NCI-H748 (cell line): ENCODE results near the gene COL25A1.
A peak's percentile ranks its signal among the peaks of the same experiment; 100 is the strongest.

Experiments used
- DNase-seq: peaks from one replicate; lab custom pipeline; 2025; ENCODE audit not compliant: unreplicated experiment; lab: John Stamatoyannopoulos, UW

The COL25A1 gene

DNA sequence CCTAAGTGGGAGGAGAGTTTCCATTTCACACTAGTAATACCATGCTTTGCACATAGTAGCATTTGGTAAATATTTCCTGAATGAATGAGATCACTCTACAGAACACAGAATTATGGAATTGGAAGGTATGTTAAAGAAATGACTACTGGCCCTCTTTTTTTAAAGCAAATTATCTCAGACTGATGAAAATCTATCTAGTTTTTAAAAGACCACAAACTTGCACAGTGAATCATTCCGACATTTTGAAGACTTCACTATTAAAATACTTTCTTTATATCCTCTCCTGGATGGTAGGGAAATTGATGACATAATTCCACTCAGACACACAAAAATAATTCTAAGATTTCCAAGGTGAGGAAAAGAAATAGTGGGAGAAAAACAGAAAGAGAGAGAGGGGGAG is 471.2 kb downstream of the COL25A1 start:
- DNase-seq, result no peak

DNA sequence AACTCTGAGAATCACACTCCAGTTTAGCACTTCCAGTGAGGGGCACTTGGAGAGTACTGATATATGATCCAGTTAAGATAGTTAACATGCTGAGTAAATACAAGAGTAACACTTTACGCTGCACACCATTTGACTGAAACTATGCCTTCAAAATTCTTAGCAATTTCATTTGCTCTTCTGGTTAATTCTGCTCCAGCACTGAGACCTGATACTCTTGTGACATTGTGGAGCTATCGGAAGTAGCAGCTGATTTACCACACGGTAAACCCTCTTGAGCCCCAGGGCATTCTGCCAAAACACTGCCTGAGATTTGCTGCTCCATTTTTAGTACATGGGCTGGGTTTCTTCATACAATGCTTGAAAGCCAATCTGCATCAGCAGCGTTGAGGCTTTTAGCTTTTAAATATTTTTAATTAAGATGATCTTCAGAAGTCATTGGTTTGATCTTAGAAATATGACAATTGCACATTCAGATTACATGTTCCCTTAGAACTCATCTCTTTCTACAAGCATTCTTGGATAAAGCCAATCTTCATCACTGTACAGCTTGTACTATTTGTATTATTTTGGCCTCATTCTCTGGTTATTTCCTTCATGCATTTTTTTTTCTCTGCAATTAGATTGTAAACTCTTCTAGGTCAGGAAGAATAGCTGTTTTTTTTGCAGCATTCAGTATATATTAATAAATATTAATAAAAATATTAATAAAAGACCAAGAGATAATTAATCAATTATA is 471.8 kb downstream of the COL25A1 start:
- peak; percentile 36 for DNase-seq

DNA sequence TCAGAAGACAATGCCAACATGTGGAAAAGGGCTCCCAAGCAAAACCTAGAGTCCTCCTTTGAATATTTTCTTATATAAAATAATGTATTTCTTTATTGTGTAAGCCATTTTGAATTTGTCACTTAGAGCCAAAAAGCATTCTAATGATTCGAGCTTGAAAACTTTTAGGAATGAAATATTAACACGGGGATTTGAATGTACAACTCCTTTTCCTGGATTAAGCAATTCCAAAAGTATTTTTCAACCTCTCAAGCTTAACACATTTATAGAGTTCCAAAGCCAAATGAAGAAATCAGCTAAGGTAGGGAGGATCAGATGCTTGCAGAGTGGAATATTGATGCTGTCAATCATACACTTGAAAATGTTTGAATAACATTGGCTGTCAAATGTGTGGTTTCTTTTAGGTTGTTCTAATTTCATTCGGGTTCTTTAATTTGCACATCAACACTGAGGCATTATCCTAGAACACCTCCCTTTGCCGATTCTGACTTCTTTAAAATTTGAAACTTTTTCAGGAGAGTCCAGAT is 472.4 kb downstream of the COL25A1 start:
- DNase-seq, result no peak

DNA sequence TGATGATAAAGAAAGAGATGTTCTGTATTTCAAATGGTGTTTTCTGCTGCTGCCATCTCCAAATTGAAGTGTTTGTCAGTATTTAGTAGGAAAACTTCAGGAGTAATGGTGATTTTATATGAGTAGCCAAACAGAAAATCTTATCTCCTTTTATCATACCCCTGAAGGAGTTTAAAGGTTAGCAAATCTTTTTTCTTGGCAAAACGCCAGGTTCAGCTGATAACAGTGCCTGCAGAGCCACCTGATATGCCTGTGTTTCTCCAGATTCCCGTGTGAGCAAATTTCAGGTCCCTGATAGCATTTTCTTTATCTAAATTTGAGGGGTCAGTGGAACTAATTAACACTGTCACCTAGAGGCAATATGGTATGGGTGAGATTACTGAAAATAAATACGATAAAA is 473.8 kb downstream of the COL25A1 start:
- peak; percentile 16 for DNase-seq

DNA sequence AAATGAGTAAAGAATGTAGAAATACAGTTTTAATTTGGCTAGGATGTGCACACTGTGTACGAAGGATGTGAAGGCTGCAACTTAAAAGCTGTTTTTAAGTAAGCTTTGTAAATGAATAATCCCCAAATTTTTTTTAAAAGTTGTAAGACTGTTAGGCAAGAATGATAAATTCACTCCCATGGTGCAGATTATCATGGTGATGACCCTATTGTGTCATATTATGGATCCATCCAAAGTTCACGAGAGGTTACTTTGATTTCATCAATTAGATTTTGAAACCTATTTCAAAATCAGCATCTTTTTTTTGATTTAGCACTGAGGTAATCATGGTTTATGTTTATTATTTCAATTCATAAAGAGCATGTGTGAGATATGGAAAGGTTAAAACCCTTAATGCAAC is 476.7 kb downstream of the COL25A1 start:
- no peak for DNase-seq

DNA sequence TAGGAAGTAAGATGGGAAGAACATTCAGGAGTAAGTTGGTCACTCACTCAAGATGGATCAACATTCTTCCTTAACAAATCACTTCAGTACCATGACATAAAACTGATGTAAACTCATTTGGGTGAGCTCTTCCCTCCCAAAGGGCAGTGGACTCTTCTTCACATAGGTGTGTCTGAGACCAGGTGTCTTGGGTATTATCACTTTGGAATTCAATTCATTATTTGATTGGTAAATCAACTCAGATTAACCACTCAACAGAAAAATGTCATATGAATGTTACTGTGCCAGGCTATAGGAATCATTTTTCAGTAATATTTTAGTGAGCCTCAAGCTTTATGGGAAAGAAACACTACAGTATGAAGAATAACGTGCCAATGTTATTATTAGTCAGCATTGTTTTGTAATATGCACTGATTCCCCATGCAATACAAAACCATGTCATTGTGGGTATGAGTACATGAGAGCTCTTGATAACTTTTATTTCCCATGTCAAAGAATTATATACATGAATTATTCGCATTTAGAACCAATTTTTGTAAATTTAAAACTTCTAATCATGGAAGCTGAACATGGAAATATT is 481.0 kb downstream of the COL25A1 start:
- DNase-seq, result no peak

DNA sequence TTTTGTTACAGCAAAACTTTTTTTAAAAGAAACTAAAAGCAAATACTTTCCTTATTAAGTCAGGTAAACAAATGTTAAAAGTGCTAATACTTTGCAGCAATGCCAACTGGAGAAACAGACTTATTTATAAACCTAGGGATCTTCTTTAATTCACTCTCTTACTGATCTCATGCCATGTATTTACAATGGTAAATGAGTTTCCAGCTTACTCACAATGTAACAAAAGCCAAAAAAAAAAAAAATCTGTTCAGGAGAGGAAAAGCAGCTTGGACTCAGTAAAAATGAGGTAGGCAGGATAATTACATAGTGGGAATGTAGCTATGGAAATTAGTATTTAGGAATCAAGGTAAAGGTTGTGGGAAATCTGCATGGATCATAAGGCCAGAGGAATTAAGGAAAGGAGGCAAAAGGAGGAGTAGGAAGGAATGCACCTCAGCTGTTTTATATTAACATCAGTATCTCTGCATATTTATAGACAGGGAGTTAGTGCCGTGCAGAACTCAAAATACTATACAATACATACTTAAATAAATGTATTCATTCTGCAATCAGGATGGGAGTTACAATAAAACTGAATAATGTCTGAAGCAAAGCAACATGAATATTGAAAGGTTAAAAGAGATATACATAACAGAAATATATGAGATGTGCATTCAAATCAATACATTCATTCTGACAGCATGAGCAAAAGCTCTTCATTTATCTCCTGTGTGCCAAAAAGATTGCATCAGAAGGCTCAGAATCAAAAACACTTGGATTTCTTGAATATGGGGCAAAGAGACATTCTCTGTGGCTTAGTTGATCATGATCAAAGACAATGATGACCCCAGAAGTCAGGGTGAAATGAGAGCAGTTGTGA is 481.7 kb downstream of the COL25A1 start:
- DNase-seq, result no peak

DNA sequence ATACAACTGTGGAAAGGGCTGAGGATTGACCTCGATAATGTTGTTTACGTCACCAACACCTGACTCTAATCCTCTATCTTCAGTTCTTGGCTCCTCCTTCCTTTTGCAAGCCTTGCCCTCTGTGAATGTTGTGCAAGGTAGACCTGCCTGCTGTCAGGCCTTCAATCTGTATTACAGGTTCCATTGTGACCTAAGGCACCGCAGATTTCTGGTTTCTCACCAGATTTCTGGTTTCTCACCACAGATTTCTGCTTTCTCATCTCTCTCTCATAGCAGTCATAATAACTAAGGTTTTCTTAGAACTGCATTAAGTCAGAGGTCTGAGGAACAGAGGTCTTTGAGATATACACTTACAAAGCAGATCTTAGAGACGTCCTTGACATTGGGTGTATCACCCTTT is 488.1 kb downstream of the COL25A1 start:
- no peak for DNase-seq

DNA sequence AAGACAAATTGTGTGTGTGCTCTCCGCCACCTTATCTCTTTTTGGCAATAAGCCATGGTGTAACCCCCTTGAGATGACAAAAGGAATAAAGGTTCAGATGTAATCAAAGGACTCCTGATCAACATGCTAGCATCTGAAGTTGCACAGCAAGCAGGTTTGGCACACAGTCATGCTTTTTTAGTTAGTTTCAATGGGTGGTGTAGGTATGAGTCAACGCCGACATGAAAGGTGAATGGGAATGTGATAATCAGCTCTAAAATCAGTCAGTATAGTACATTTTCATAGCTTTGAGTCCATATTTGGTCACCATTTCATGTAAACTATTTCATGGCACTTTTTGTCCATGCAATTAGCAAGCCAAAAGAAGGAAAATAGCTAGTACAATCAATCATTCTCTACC is 489.2 kb downstream of the COL25A1 start:
- DNase-seq, result no peak

DNA sequence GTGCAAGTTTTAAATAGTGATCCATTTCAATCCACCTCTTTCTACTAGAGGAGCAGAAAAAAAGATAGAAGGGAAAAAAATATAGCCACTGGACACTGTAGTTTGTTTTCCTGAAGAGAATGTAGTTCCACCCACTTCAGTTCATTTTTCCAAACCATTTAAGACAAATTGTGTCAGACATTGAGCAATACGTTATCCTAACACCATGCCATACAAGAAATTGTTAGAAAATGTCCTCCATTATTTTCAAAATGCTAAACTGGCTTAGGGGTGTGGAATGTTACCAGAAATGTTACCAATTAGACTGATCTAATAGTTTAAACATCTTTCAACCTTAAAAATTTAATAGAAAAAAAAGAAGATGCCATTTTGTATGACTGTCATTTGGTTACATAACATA is 491.0 kb downstream of the COL25A1 start:
- no peak for DNase-seq

DNA sequence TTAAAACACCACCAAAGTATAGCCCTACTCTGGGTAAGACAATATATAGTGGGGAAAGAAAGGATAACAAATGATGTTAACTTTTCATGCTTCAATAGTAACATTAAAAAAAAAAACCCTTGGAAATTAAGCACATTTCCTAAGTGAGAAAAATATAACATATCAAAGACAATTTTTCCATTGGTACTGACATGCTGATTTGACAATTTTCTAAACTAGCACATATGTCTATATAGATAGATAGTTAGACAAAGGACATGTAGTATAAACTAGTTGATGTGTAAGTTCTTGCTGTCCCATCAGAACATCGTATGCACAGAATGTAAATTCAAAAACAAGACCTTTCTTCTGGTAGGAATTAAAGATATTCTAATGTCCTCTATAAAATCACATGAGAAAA is 492.4 kb downstream of the COL25A1 start:
- no peak for DNase-seq

DNA sequence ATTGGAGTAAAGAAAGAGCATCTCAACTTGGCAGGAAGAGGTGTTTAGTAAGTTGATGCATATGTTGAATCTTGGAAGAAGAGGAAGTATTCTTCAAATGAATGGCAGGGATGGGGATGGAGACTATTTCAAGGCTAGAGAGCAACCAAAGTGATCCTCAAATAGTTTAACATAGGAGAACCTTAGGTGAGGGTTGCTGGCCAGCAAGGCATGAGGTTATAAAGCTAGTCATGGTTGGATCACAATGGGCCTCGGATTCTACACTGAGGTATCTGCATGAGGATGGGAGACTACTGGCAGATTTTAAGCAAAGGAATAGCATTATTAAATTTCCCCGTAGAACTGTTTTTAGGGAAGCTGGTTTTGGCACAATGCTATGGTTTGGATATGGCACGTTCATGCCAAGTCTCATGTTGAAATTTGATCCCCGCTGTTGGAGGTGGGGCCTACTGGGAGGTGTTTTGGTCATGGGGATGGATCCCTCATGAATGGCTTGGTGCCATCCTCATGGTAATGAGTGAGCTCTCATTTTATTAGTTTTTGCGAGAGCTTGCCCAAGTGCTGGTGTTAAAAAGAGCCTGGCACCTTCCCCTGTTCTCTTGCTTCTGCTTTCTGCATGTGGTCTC is 497.7 kb downstream of the COL25A1 start:
- DNase-seq, result no peak

DNA sequence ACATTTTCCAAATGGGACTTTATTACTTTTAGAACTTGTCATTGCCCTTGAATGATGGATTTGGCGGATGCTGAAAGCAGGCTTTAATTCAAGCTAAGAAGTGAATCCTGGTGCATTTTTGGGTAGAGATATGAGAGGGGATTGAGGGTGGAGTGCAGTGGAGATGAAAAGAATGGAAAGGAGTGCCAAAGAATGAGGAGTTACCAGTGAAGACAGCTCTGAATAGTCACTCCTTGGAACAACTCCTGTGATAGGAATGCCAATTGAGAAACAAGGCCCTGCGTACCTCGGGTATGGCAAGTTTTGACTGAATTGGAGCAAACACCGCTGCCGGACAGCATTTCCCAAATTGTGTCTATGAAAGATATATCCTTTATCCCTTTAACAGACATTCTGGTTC is 503.2 kb downstream of the COL25A1 start:
- DNase-seq, result no peak

DNA sequence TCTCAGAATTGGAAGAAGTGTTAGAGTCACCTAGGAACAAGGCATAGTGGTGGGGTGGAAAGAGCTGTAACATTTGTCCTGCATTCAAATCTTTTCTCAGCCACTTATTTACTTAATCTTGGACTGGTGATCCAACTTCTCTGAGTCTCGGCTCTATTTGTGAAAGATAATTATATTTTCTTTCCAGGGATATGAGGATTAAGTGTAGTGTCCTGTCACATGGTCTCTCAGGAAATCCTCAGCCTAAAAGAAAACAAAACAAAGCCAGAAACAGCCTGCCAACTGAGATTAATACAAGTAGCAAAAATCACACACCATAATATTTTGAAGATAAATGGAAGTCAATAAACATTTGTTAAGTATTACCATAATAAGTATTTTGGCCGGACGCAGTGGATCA is 506.3 kb downstream of the COL25A1 start:
- DNase-seq, result no peak

DNA sequence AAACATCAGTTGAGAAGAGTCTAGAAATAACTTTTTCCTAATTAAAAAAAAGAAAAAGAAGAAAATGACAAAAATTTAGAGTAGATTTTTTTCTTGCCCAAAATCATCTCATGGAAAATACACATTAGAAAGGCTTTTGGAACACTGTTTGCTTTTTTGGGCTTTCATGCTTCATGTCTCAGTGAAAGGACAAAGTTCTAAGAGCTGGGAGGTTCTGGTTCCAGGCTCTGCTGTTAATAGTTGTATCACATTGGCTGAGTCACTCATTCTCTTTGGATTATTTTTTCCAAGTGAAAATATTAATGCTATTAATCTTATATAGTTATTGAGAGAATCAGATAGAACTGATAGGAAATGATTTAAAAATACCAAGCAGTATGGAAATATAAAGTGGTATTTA is 506.7 kb downstream of the COL25A1 start:
- DNase-seq, result no peak

DNA sequence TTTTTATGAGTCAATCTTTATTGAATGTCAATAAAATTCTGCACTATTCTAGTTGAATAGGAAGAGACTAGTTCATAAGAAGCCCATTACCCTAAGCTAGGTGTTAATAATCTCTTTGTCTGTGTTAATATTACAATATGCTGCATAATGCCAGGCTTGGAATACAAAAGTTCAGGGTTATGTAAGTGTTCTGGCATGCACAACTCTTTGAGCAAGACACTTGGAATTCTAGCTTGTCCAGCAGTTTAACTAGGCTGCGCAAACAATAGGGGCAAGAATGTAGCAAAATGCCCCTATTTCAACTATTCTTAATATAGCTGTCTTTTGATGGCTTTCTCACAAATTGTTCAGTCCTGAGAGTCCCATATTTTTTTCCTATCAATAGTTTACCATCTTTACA is 508.3 kb downstream of the COL25A1 start:
- DNase-seq, result no peak

DNA sequence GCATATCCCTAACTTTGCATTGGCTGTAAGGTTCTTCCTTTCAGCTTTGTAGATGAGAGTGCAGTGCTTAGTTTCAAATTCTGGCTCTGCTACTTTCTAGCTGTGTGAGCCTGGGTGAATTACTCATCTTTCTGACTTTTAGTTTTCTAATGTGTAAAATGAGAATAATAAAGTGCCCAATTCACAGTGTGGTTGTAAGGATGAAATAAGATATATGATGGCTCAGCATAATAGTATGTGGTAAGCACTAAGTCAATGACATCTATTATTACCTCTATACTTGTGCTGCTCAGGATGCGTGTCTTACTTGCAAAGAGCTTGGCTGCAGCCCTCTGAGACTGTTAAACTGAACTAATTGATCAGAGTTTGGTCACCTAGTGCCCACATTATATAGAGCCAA is 509.0 kb downstream of the COL25A1 start:
- no peak for DNase-seq

DNA sequence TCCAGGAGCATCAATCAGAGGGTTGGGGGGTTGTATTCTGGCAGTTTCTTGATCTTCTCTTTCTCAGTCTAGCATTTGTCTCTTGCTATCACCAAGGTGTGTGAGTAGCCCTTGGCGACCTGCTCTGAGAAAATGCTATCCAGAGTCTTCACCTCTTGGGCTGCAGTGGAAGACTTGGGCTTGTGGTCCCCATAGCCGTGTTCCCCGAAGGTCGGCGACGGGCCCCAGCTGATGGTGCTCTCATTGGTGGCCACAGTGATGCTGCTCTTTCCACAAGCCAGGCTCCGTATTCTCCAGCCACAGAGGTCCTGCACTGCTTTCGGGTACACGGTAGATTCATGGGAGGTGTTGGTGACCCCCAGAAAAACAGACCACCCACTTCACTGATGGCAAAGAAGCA is 513.7 kb downstream of the COL25A1 start:
- DNase-seq, result no peak

DNA sequence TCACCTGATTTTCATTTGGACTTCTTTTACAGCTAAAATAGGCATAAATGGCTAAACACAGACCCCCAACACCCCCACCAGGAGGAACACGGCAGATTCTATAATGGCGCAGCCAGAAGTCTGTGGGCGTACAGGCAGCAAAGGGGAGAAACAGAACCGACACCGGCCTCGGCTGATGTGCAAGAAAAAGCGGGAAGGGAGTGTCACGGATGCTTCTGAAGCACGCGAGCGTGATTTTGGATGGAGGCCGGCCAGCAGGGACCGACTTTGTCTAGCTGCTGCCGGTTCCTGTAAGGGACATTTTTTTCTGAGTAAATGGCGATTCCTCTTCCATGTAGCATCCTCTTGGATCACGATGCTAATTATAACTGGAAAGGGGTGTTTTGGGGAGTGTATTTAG is 514.7 kb downstream of the COL25A1 start:
- DNase-seq, result no peak

DNA sequence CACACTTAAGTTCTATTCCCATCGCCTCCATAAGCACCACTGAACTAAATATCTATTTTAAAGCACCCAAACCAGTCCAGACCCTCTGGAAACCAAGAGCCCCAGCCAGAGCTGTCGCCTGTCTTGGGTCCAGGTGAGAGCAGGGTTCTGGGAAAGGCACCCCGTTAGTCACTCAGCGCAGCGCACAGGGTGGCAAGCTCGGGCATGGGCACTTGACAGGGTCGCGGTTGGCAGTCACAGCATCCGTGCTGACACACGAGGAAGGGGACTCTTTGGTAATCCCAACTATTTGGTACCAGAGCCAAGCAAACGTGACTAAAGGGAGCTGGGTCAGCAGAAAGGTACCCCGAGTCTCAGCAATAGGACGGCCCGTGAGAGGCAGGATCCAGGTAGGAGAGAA is 515.4 kb downstream of the COL25A1 start:
- no peak for DNase-seq

DNA sequence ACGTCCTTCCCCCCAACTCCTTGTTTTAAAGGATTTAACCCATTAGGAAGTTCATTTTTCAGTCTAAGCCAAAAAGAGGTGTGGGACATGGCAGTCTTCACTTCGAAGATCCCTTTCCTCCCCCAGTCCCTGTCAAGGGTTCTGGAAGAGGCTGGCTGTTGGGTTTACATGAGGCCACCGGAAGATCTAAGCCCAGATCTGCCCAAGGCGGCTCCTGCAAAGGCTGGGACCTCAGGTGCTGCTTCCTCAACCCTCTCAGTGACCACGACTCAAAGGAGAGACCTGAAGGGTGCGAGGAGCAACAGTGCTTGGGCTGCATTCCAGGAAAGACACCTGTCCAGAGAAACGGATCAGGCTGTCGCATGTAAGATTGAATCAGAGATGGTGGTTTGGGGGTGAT is 516.1 kb downstream of the COL25A1 start:
- DNase-seq, result no peak
